A673 (cell line): Measurements from ENCODE around the gene DNAI1. TPM values are rescaled to one million over a fixed set of nuclear protein-coding genes. Genes with fewer than 3 reads are reported as not detected.

Experiments used
- BruUV-seq: library from RNA; stranded (reverse); fragments of 400-500 nt; replicated peaks from 2 replicates; lab custom pipeline; 2021; lab: Mats Ljungman, UMichigan
- CTCF ChIA-PET: fragments of 300-600 bp; sonication (Branson Sonifier 250); formaldehyde crosslinking; loops from one replicate; lab custom pipeline; 2022; ENCODE audit warnings: antibody characterized with exemption; lab: Charles Lee
- POLR2A ChIA-PET: fragments of 300-600 bp; sonication (Branson Sonifier 250); formaldehyde crosslinking; loops from one replicate; lab custom pipeline; 2022; ENCODE audit warnings: antibody characterized with exemption; ENCODE audit not compliant: low non-redundant PET; lab: Charles Lee
- DNase-seq: peaks from one replicate; pipeline ENCODE4 v3.0.0-alpha.2; 2015; ENCODE audit warnings: low spot score
- H3K27ac ChIP-seq: fragments of 200-600 bp; sonication (generic); 2 replicates; pipeline ENCODE4 v1.5.1; 2016; ENCODE audit warnings: mixed run types, low read depth, mild to moderate bottlenecking, mixed read lengths, antibody characterized with exemption, low read length; ENCODE audit not compliant: poor library complexity, severe bottlenecking
- H3K27me3 ChIP-seq: fragments of 200-600 bp; sonication (generic); replicated peaks from 2 replicates; pipeline ENCODE4 v1.6.1; 2017; ENCODE audit warnings: mixed run types, low read depth, mild to moderate bottlenecking, mixed read lengths, antibody characterized with exemption, low read length; ENCODE audit not compliant: insufficient read depth, poor library complexity
- H3K36me3 ChIP-seq: fragments of 200-600 bp; sonication (generic); 2 replicates; pipeline ENCODE4 v1.6.1; 2016; ENCODE audit warnings: mixed run types, mild to moderate bottlenecking, mixed read lengths, antibody characterized with exemption, low read length; ENCODE audit not compliant: insufficient read depth, poor library complexity, severe bottlenecking
- H3K4me1 ChIP-seq: fragments of 200-600 bp; sonication (generic); 2 replicates; pipeline ENCODE4 v1.6.1; 2017; ENCODE audit warnings: mixed run types, mild to moderate bottlenecking, mixed read lengths, antibody characterized with exemption, low read length; ENCODE audit not compliant: insufficient read depth, poor library complexity, severe bottlenecking
- H3K4me3 ChIP-seq: fragments of 200-600 bp; sonication (generic); 2 replicates; pipeline ENCODE4 v1.5.1; 2016; ENCODE audit warnings: low read depth, mixed run types, mild to moderate bottlenecking, mixed read lengths, low read length; ENCODE audit not compliant: poor library complexity, severe bottlenecking
- H3K9me3 ChIP-seq: fragments of 200-600 bp; sonication (generic); 2 replicates; pipeline ENCODE4 v1.6.1; 2016; ENCODE audit warnings: mixed run types, low read depth, mild to moderate bottlenecking, mixed read lengths, antibody characterized with exemption, low read length; ENCODE audit not compliant: poor library complexity, severe bottlenecking
- CTCF ChIP-seq: fragments of 300-800, 200-600 bp; sonication (generic); conservative IDR thresholded peaks from 2 replicates; pipeline ENCODE4 v1.5.1; 2017; ENCODE audit warnings: low read depth, mild to moderate bottlenecking, antibody characterized with exemption, low read length, moderate library complexity, mixed read lengths
- EZH2 ChIP-seq: fragments of 200-600 bp; sonication (generic); IDR thresholded peaks from 2 replicates; pipeline ENCODE4 v1.6.1; 2017; ENCODE audit warnings: borderline replicate concordance, low read depth, mild to moderate bottlenecking, mixed read lengths, antibody characterized with exemption, low read length; ENCODE audit not compliant: poor library complexity, severe bottlenecking
- intact Hi-C: fragments of 100-400 bp; cut with micrococcal nuclease; formaldehyde crosslinking; loops from one replicate; pipeline ENCODE4 v1.10.0; 2022; ENCODE audit not compliant: unreplicated experiment
- total RNA-seq: library from RNA; stranded (reverse); gene quantifications from 2 replicates; pipeline ENCODE4 v1.2.3, GENCODE V29; 2021

DNAI1 gene
- total RNA-seq, 1 experiment from 2014 or later, result not detected

- Histone ChIP-seq H3K4me1 (peaks cover 9% of the 10 kb centered on the region), H3K36me3 (no peaks in the 10 kb centered on the region), H3K9me3 (no peaks in the 10 kb centered on the region), H3K27ac (no peak overlapping the region), H3K4me3 (no peak overlapping the region), H3K27me3 (no peaks in the 10 kb centered on the region)
- DNase-seq, result peak; percentile 57
- no TSS peak for BruUV-seq
- TF ChIP-seq EZH2, result no peak
- no peak for TF ChIP-seq CTCF
- POLR2A ChIA-PET, result no interaction called here
- intact Hi-C loops, result no loop called here
- CTCF ChIA-PET, result no interaction called here
Measured at GRCh38 chr9:34554211-34555001, 95.8 kb downstream of the DNAI1 start.

GRCh38 chr9:34555002-34555348 is 96.4 kb downstream of the DNAI1 start:
- POLR2A ChIA-PET, result no interaction called here
- CTCF ChIA-PET, result no interaction called here
- Histone ChIP-seq H3K4me1 (peaks cover 9% of the 10 kb centered on the region), H3K4me3 (no peak overlapping the region), H3K9me3 (no peaks in the 10 kb centered on the region), H3K36me3 (no peaks in the 10 kb centered on the region), H3K27me3 (no peaks in the 10 kb centered on the region), H3K27ac (no peak overlapping the region)
- TF ChIP-seq CTCF (no peak), EZH2 (no peak)
- intact Hi-C loops, result no loop called here
- DNase-seq, result no peak
- no TSS peak for BruUV-seq

GRCh38 chr9:34555500-34555899 is 96.9 kb downstream of the DNAI1 start:
- Histone ChIP-seq H3K36me3 (no peaks in the 10 kb centered on the region), H3K9me3 (no peaks in the 10 kb centered on the region), H3K27me3 (no peaks in the 10 kb centered on the region), H3K4me3 (no peak overlapping the region), H3K27ac (no peak overlapping the region), H3K4me1 (peaks cover 9% of the 10 kb centered on the region)
- TF ChIP-seq CTCF (no peak), EZH2 (no peak)
- no TSS peak for BruUV-seq
- CTCF ChIA-PET, result no interaction called here
- DNase-seq, result no peak
- intact Hi-C loops, result no loop called here
- POLR2A ChIA-PET, result no interaction called here
